HG02852 (cell line): ENCODE data around the gene LCN6.
"Not testable (repeated sequence)": the region's sequence is repeated elsewhere in the genome, so short reads cannot be mapped to it uniquely, and the experiment has no call there.

Source experiments
- ATAC-seq: cut with Tn5 transposase; IDR thresholded peaks from one replicate; pipeline ENCODE4 v1.9.1; 2021; ENCODE audit warnings: mild to moderate bottlenecking, moderate library complexity; ENCODE audit not compliant: unreplicated experiment

LCN6 gene

DNA sequence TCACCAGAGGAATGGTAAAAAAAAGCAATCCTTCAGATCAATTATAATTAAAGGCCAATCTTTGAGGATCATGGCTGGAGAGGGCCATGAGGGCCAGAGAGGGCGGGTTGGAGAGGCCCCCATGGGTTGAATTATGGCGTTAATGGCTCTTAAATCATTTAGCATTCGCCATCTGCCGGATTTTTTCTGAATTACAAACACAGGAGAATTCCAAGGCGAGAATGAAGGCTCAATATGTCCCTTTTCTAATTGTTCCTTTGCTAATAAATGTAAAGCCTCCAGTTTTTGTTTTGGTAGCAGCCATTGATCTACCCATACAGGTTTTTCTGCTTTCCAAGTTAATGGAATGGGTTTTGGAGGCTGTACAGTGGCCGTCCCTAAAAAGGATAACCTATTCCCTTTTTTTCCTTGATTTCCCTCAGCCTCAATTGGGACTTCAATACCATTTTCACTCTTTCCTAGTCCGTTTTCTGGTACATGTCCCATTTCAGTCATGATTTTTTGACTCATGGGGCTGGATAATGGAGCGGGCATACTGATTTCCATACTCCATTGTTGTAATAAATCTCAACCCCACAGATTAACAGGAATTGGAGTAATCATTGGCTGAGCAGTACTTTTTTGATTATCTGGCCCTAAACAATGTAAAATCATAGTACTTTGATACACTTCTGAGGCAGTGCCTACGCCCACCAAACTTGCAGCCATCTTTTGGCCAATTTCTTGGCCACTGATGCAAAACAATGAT lies 36.1 kb upstream of the LCN6 start:
- ATAC-seq, result no peak

DNA sequence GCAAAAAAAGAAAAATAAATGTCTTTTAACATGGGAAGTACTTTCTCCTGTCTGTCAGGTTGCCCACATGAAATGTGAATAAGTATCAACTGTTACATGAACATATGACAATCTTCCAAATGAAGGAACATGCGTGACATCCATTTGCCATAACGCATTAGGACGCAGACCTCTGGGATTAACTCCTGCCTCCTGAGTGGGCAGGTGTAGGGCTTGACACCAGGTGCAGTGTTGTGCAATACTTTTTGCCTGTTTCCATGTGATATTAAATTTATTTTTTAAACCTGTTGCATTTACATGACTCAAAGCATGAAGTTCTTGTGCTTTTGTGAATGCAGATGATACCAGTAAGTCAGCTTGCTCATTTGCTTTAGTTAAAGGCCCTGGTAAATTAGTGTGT lies 34.1 kb upstream of the LCN6 start:
- no peak for ATAC-seq

DNA sequence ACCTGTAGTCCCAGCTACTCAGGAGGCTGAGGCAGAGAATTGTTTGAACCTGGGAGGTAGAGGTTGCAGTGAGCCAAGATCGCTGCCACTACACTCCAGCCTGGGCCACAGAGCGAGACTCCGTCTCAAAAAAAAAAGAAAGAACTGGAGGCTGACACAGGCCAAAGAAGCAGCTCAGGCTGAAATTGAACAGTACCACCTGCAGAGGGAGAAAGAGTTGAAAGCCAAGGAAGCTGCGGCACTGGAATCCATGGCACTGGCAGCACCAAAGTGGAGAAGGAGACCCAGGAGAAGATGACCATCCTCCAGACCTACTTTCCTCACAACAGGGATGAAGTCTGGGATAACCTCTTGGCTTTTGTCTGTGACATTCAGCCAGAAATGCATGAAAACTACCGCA lies 31.5 kb upstream of the LCN6 start:
- ATAC-seq, result no peak

GRCh38 chr9:136777359-136777758 lies 29.0 kb upstream of the LCN6 start:
- no peak for ATAC-seq

DNA sequence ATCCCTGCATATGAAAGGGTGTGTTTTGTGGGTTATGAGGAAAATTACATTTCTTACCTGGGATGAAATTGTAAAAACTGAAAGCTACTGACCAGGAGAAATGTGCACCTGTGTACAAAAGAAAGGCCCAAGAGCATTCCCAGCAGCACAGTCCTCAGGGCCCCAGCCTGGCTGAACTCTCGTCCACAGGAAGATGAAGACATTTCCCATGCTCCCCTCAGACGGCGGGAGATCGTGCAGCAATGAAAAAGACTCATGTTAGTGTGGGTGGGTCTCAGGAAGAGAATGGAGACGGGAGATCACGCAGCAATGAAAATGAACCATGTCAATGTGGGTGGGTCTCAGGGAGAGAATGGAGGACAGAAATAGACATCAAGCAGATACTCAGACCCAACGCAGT lies 28.6 kb upstream of the LCN6 start:
- no peak for ATAC-seq

DNA sequence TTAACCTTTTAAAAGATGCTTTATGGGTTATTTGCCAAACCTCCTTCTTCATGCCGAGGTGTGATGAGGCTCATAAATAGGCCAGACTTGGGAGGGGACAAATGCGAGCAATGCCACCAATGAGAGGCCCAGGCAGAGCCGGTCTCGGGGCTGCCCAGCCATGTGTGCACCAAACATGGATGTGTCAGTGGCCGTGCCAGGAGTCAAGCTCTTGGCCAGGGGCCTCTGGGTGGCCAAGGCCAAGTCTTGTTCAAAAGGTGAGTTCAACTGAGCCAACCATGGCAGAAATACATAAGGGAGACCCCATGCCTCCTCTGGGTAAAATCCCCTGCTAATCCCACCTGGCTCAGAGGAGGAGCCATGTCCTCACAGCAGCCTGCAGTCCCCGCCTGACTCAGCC lies 26.9 kb upstream of the LCN6 start:
- ATAC-seq, result no peak

DNA sequence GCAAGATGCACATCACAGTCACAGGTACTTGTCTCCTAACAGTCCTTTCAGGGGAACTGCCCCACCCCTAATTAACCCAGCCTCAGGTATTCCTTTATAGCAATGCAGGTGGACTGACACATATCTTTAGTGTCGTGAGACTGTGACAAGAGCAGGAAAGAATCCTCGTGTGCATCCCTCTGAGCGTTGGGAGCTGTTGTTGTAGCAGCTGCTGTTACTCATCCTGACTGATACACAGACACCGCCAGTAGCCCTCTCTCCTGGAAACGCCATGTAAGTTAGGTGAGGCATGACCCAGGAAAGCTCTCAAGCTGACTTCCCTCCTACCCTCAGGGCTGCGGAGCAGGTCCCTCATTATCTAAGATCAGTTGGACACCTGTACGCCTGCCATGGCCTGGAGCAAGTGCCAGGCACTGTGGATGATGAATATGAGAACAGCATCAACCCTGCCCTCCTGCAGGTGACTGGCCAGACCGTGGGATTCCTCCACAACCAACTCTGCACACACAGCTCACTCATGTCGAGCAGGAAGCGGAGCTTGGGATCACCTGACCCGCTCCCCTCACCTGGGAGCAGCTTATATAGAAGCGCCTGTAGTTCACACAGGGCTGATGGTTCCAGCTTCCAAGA lies 26.2 kb upstream of the LCN6 start:
- ATAC-seq, result no peak

GRCh38 chr9:136773386-136774044 lies 25.2 kb upstream of the LCN6 start:
- ATAC-seq, result no peak

DNA sequence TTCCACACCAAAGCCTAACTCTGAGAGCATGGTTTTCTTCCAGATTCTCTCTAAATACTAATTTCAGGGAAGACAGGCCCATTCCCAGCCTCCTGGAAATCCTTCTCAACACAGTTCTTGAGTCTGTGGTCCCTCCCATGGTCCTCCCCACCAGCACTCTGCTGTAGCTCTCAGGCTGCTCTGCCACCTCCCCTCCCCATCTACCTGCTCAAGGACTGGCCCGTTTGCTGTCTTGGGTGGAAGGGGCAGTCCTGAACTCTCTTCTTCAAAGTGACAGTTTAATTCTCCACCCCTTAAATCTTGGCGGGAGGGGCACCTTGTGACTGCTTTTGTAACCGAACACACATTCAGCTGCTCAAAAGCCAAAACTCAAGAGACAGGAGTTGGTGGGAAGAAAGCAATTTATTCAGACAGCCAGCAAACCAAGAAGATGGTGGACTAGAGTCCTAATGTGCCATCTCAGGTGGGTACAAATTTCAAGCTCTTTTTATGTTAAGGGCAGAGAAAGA lies 23.6 kb upstream of the LCN6 start:
- ATAC-seq, result no peak

DNA sequence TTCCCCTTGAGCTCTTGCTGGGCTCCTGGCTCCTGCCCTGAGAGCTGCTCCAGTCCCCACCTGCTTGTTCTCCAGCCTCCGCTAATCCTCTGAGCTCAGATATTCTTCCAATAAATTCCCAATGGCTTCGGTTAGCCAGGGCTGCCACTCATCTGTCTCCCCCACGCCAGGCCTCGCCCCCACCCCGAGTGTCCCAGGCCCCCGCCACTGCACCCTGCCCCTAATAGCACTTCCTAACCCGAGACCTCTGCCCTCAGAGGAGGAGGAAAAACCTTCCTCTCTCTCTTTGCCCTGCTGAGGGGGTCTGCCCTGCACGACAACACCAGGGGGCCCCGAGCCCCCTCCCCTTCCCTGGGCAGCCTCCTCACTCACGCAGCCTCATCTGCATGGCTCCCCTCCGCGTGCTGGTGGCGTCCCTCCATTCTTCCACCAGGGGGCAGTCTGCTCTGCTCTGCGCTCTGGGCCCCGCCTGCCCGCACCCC lies 21.4 kb upstream of the LCN6 start:
- no peak for ATAC-seq

DNA sequence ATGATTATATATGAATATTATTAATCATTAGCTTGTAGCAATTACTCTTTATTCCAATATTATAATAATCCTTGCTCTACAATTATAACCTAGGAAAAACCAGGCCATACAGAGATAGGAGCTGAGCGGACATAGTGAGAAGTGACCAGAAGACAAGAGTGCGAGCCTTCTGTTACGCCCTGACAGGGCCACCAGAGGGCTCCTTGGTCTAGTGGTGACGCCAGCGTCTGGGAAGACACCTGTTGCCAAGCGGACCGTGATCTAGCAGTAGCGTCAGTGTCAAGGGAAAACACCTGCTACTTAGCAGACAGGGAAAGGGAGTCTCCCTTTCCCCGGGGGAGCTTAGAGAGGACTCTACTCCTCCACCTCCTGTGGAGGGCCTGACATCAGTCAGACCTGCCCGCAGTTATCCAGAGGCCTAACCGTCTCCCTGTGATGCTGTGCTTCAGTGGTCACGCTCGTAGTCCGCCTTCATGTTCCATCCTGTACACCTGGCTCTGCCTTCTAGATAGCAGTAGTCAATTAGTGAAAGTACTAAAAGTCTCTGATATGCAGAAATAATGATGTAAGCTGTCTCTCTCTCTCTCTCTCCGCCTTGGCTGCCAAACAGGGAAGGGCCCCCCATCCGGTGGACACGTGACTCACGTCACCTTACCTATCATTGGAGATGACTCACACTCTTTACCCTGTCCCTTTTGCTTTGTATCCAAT lies 18.2 kb upstream of the LCN6 start:
- ATAC-seq, result not testable (repeated sequence)

- not testable (repeated sequence) for ATAC-seq
Observed at GRCh38 chr9:136765745-136766409, 17.6 kb upstream of the LCN6 start.

- no peak for ATAC-seq
Observed at GRCh38 chr9:136765041-136765440, 16.7 kb upstream of the LCN6 start.

GRCh38 chr9:136764301-136764891 lies 16.1 kb upstream of the LCN6 start, which contains the start of gene LCN15:
TSS of gene LCN15 (minus strand) at chr9:136764518. CDS start at chr9:136764488, 30 bp downstream.
- no peak for ATAC-seq

- no peak for ATAC-seq
Observed at GRCh38 chr9:136763649-136764035, 15.3 kb upstream of the LCN6 start.

GRCh38 chr9:136762915-136763648 lies 14.8 kb upstream of the LCN6 start:
- no peak for ATAC-seq

DNA sequence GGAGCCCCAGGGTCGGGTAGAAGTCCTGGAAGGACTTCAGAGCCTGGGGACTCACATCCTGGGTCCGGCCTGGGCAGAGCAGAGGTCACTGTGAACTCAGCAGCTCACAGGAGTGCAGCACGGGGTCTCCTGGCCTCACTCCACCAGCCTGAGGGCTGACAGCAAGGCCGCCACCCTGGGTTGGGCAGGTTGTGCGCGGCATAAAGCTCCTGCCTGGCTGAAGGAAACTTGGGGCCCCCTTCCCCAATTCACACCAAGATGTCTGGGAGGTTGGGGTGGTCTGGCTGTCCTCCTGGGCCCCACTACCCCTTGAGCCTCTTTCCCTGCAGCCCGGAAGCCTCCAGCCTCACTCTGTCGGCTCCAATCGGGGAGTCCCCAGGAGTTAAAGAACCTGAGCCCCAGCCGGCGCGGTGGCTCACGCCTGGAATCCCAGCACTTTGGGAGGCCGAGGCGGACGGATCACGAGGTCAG lies 13.9 kb upstream of the LCN6 start:
- ATAC-seq, result no peak

DNA sequence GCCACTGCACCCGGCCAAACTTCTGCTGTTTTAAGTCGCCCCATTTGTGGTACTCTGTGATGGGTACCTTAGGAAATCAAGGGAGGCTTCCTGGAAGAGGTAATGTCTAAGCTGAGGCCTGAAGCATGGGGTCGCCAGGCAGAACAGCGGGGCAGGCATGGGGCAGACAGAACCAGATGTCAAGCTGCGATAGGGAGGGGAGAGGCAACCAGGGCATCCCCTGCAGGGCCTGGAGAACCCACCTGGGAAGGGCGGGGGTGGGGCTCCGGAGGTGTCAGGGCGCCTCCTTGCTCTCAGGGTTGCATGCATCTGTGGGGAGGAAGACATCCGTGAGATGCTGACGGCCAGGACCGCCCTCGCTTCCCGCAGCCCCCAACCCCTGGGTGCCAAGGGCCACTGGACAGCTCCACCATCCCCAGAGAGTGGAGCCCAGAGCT lies 13.2 kb upstream of the LCN6 start:
- no peak for ATAC-seq

DNA sequence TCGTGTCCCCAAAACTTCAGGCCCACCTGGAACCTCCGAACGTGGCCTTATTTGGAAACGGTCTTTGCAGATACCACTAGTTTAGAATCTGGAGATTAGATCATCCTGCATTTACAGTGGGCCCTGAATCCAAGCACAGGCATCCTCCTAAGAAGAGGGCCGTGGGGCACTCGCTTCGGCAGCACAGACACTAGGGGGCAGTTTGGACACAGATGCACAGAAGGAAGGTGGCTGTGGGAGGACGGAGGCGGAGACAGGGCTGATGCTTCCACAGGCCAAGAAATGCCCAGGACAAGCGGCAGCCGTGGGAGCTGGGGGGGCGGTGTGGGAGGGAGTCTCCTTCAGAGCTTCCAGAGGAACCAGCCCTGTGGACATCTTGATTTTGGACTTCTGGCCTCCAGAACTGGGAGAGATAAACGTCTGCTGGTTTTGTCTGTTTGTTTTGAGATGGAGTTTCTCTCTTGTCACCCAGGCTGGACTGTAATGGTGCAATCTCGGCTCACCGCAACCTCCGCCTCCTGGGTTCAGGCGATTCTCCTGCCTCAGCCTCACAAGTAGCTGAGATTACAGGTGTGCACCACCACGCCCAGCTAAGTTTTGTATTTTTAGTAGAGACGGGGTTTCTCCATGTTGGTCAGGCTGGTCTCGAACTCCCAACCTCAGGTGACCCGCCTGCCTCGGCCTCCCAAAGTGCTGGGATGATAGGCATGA lies 12.7 kb upstream of the LCN6 start:
- not testable (repeated sequence) for ATAC-seq
